BLaER1 (cell line): ENCODE results near the gene PBLD.

ENCODE experiments used
- H3K27ac ChIP-seq: shearing (Covaris generic); formaldehyde crosslinking; 2 replicates; pipeline ENCODE4 v1.8.1; 2022
- H3K27me3 ChIP-seq: shearing (Covaris generic); formaldehyde crosslinking; 2 replicates; pipeline ENCODE4 v1.8.1; 2022
- H3K36me3 ChIP-seq: shearing (Covaris generic); formaldehyde crosslinking; 2 replicates; pipeline ENCODE4 v1.8.1; 2022
- H3K4me1 ChIP-seq: shearing (Covaris generic); formaldehyde crosslinking; 2 replicates; pipeline ENCODE4 v1.8.1; 2022
- H3K4me2 ChIP-seq: shearing (Covaris generic); formaldehyde crosslinking; 2 replicates; pipeline ENCODE4 v1.8.1; 2022
- H3K4me3 ChIP-seq: shearing (Covaris generic); formaldehyde crosslinking; 2 replicates; pipeline ENCODE4 v1.8.1; 2022
- H3K9ac ChIP-seq: shearing (Covaris generic); formaldehyde crosslinking; 2 replicates; pipeline ENCODE4 v1.8.1; 2022
- H3K9me3 ChIP-seq: shearing (Covaris generic); formaldehyde crosslinking; 2 replicates; pipeline ENCODE4 v1.8.1; 2022
- H4K20me1 ChIP-seq: shearing (Covaris generic); formaldehyde crosslinking; 2 replicates; pipeline ENCODE4 v1.8.1; 2022
- Cebpa-rat ChIP-seq: shearing (Covaris generic); IDR thresholded peaks from 2 replicates; pipeline ENCODE4 v1.8.1; 2022

PBLD gene

GRCh38 chr10:68238371-68238770 is 94.4 kb downstream of the PBLD start:
- TF ChIP-seq Cebpa-rat, result no peak

DNA sequence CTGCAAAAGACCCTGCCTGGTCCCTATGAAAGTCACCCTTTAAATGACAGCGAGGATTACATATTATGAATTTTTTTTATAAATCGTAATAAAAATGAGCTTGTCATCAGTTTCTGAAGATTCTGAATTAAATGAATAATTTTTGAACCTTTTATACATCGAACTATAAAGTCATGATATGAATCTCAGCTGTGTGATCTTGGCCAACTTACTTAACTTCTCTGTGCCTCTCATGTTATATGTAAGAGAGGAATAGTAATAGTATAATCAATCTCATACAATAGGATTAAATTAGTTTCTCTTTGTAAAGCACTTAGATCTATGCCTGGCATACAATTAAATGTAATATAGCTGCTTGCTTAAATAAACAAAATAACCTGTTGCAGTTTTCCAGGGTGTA is 95.6 kb downstream of the PBLD start:
- Histone ChIP-seq H3K4me3 (no peak overlapping the region), H3K9ac (no peak overlapping the region), H3K27ac (no peak overlapping the region), H3K36me3 (no peaks in the 10 kb centered on the region), H4K20me1 (no peaks in the 10 kb centered on the region), H3K27me3 (peaks cover 11% of the 10 kb centered on the region), H3K4me2 (no peak overlapping the region), H3K4me1 (no peaks in the 10 kb centered on the region), H3K9me3 (no peaks in the 10 kb centered on the region)
- no peak for TF ChIP-seq Cebpa-rat

More at GRCh38 chr10:68238371-68238770, 94.4 kb downstream of the PBLD start:
- H3K9ac ChIP-seq, result no peak overlapping the region
- H3K9me3 ChIP-seq, result no peaks in the 10 kb centered on the region
- H3K4me1 ChIP-seq, result no peaks in the 10 kb centered on the region
- H3K4me3 ChIP-seq, result no peak overlapping the region
- 0 out of 2 replicates have a peak, but pooled peaks cover 2% of the 10 kb centered on the region for H3K27me3 ChIP-seq
- no peak overlapping the region for H3K27ac ChIP-seq
- H3K36me3 ChIP-seq, result no peaks in the 10 kb centered on the region
- H3K4me2 ChIP-seq, result no peak overlapping the region
- H4K20me1 ChIP-seq, result no peaks in the 10 kb centered on the region

DNA sequence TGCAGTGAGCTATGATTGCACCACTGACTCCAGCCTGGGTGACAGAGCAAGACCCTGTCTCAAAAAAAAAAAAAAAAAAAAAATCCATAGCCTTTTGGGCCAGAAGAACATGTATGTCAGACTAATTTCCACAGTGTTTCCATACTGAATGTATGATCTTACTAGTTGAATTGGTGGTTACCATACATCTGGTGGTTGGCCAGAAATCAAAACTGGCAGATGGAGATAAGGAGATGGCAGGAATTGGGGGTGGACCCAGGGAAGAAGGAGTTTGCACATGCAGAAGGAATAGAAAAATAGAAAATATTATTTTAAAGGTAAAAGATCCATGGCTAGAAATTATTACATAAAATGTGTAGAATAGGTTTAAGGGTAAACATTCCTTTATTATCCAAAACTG is 97.1 kb downstream of the PBLD start:
- no peak for TF ChIP-seq Cebpa-rat
- no peaks in the 10 kb centered on the region for H4K20me1 ChIP-seq
- H3K27ac ChIP-seq, result no peak overlapping the region
- no peak overlapping the region for H3K4me2 ChIP-seq
- peaks cover 16% of the 10 kb centered on the region for H3K9me3 ChIP-seq
- no peaks in the 10 kb centered on the region for H3K36me3 ChIP-seq
- no peak overlapping the region for H3K4me3 ChIP-seq
- no peak overlapping the region for H3K9ac ChIP-seq
- H3K4me1 ChIP-seq, result peaks cover 5% of the 10 kb centered on the region
- H3K27me3 ChIP-seq, result peaks cover 27% of the 10 kb centered on the region

GRCh38 chr10:68235111-68235510 is 97.6 kb downstream of the PBLD start:
- Histone ChIP-seq H3K9ac (no peak overlapping the region), H4K20me1 (no peaks in the 10 kb centered on the region), H3K36me3 (no peaks in the 10 kb centered on the region), H3K27ac (no peak overlapping the region), H3K4me1 (peaks cover 5% of the 10 kb centered on the region), H3K9me3 (peaks cover 18% of the 10 kb centered on the region), H3K4me3 (no peak overlapping the region), H3K4me2 (no peak overlapping the region), H3K27me3 (peaks cover 31% of the 10 kb centered on the region)
- no peak for TF ChIP-seq Cebpa-rat

DNA sequence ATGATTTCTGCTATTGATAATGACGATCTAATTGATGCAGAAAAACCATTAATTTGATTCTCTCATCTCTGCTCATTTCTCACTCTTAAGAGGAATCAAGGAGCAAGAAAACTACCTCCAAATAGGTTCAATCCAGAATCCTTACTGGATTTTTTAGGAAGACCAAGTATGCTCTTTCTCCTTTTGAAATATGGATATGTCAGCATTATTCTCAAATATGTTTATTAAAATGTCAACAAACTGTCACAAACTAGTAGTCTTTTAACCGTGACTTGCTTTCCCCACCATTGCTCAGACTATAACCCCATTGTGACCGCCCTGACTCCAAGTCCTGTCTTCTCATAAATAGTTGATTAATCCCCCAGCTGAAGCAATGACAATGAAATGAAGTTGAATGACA is 99.7 kb downstream of the PBLD start:
- H3K27me3 ChIP-seq, result peaks cover 38% of the 10 kb centered on the region
- H3K4me3 ChIP-seq, result no peak overlapping the region
- H3K9me3 ChIP-seq, result peaks cover 18% of the 10 kb centered on the region
- H4K20me1 ChIP-seq, result no peaks in the 10 kb centered on the region
- H3K9ac ChIP-seq, result no peak overlapping the region
- H3K27ac ChIP-seq, result no peak overlapping the region
- H3K36me3 ChIP-seq, result no peaks in the 10 kb centered on the region
- no peak for TF ChIP-seq Cebpa-rat
- peaks cover 5% of the 10 kb centered on the region for H3K4me1 ChIP-seq
- H3K4me2 ChIP-seq, result no peak overlapping the region
